SK-N-SH (cell line): ENCODE measurements around the gene MCEMP1. TPM values are rescaled to one million over a fixed set of nuclear protein-coding genes. Genes with fewer than 3 reads are reported as not detected.
A peak's percentile ranks its signal among the peaks of the same experiment; 100 is the strongest.

Experiments
- CTCF ChIA-PET: fragments of 300-600, 350-600 bp; formaldehyde crosslinking; extraction: SDS; loops from one replicate; lab custom pipeline; 2021; lab: Yijun Ruan, JAX
- POLR2A ChIA-PET: fragments of 350-600 bp; sonication (Branson Sonifier 250); formaldehyde crosslinking; extraction: SDS; loops from one replicate; lab custom pipeline; 2020; ENCODE audit warnings: antibody characterized with exemption, inconsistent platforms; lab: Yijun Ruan, JAX
- DNase-seq: peaks from one replicate; pipeline ENCODE4 v3.0.0; 2012
- H2AFZ ChIP-seq: fragments of 200-600 bp; sonication (generic); 2 replicates; pipeline ENCODE4 v1.8.1; 2016; ENCODE audit warnings: antibody characterized with exemption, mild to moderate bottlenecking, low read depth
- H3F3A ChIP-seq: fragments of 200-600 bp; sonication (generic); replicated peaks from 2 replicates; pipeline ENCODE3; 2016; ENCODE audit warnings: antibody characterized with exemption, mild to moderate bottlenecking; ENCODE audit not compliant: insufficient read depth
- H3K27ac ChIP-seq, 2 experiments: fragments of 200-500 bp in 1 of 2; fragments of 200-600 bp in 1 of 2; sonication (Bioruptor generic) in 1 of 2; sonication (generic), shearing (Covaris generic) in 1 of 2; 2 replicates each; pipeline versions ENCODE4 v1.5.1 to v1.6.1; 2014 to 2016; ENCODE audit warnings: low read depth in 2 of 2, inconsistent platforms in 1 of 2, low read length in 1 of 2, mild to moderate bottlenecking in 1 of 2, mixed read lengths in 1 of 2
- H3K27me3 ChIP-seq: fragments of 200-600 bp; sonication (generic), shearing (Covaris generic); 2 replicates; pipeline ENCODE4 v1.6.1; 2016; ENCODE audit warnings: mixed run types; ENCODE audit not compliant: insufficient read depth
- H3K36me3 ChIP-seq, 2 experiments: fragments of 200-500 bp in 1 of 2; fragments of 200-600 bp in 1 of 2; sonication (Bioruptor generic) in 1 of 2; sonication (generic) in 1 of 2; replicated peaks in 1 of 2; 2 replicates each; pipeline versions ENCODE3 to v1.5.1; 2014 to 2016; ENCODE audit warnings: low read length in 1 of 2, mild to moderate bottlenecking in 1 of 2; ENCODE audit not compliant: insufficient read depth in 2 of 2, control insufficient read depth in 1 of 2
- H3K4me1 ChIP-seq, 2 experiments: fragments of 200-500 bp in 1 of 2; fragments of 200-600 bp in 1 of 2; sonication (Bioruptor generic) in 1 of 2; sonication (generic), shearing (Covaris generic) in 1 of 2; 2 replicates each; pipeline versions ENCODE4 v1.5.1 to v1.6.1; 2014 to 2016; ENCODE audit warnings: low read depth in 1 of 2, low read length in 1 of 2, mixed run types in 1 of 2; ENCODE audit not compliant: insufficient read depth in 2 of 2, control insufficient read depth in 1 of 2
- H3K4me2 ChIP-seq: fragments of 200-600 bp; sonication (generic), shearing (Covaris generic); 2 replicates; pipeline ENCODE4 v1.6.1; 2017; ENCODE audit warnings: mixed run types
- H3K4me3 ChIP-seq, 2 experiments: fragments of 200-500 bp in 1 of 2; fragments of 200-600 bp in 1 of 2; sonication (Bioruptor generic) in 1 of 2; sonication (generic), shearing (Covaris generic) in 1 of 2; 2 replicates each; pipeline versions ENCODE4 v1.5.1 to v1.8.1; 2014 to 2016; ENCODE audit warnings: low read depth in 2 of 2, inconsistent platforms in 1 of 2, low read length in 1 of 2, mild to moderate bottlenecking in 1 of 2, mixed read lengths in 1 of 2, moderate library complexity in 1 of 2
- H3K79me2 ChIP-seq: fragments of 200-600 bp; sonication (generic); 2 replicates; pipeline ENCODE4 v1.8.1; 2017; ENCODE audit warnings: mild to moderate bottlenecking; ENCODE audit not compliant: insufficient read depth
- H3K9ac ChIP-seq: fragments of 200-600 bp; sonication (generic); 2 replicates; pipeline ENCODE4 v1.6.1; 2017; ENCODE audit warnings: mixed run types
- H3K9me2 ChIP-seq: fragments of 200-600 bp; sonication (generic); 2 replicates; pipeline ENCODE4 v1.6.1; 2017; ENCODE audit warnings: mixed run types
- H3K9me3 ChIP-seq: fragments of 200-600 bp; sonication (generic); 2 replicates; pipeline ENCODE4 v1.6.1; 2017; ENCODE audit warnings: mixed run types, mild to moderate bottlenecking, moderate library complexity
- H4K20me1 ChIP-seq: fragments of 200-600 bp; sonication (generic); 2 replicates; pipeline ENCODE4 v1.6.1; 2017; ENCODE audit warnings: mild to moderate bottlenecking, mixed run types; ENCODE audit not compliant: insufficient read depth
- ELF1 ChIP-seq: IDR thresholded peaks from 2 replicates; pipeline ENCODE4 v1.4.0; 2012
- EZH2phosphoT487 ChIP-seq: fragments of 200-600 bp; sonication (generic); IDR thresholded peaks from 2 replicates; pipeline ENCODE4 v1.6.1; 2017; ENCODE audit warnings: low read depth, mixed run types, mild to moderate bottlenecking, antibody characterized with exemption, moderate library complexity, borderline replicate concordance
- FOXJ3 ChIP-seq: sonication (generic); formaldehyde crosslinking; IDR thresholded peaks from 2 replicates; pipeline ENCODE4 v1.5.1; 2020; ENCODE audit warnings: mild to moderate bottlenecking, missing genetic modification reagents
- GABPA ChIP-seq: IDR thresholded peaks from 2 replicates; pipeline ENCODE4 v1.4.0; 2012; ENCODE audit warnings: low read depth, mild to moderate bottlenecking
- JUND ChIP-seq: IDR thresholded peaks from 2 replicates; pipeline ENCODE4 v1.4.0; 2012
- MEF2A ChIP-seq: IDR thresholded peaks from 2 replicates; pipeline ENCODE4 v1.4.0; 2012; ENCODE audit warnings: low read depth, borderline replicate concordance
- POLR2AphosphoS5 ChIP-seq: IDR thresholded peaks from 2 replicates; pipeline ENCODE4 v1.6.1; 2012; ENCODE audit warnings: low read depth, low read length
- RAD21 ChIP-seq: IDR thresholded peaks from 2 replicates; pipeline ENCODE4 v1.6.1; 2012; ENCODE audit warnings: mild to moderate bottlenecking, low read length
- SMC3 ChIP-seq: IDR thresholded peaks from 2 replicates; pipeline ENCODE4 v1.6.1; 2012; ENCODE audit warnings: low read depth, low read length, improper control_type of control experiment
- YY1 ChIP-seq: IDR thresholded peaks from 2 replicates; pipeline ENCODE4 v1.4.0; 2012; ENCODE audit warnings: low read depth, mild to moderate bottlenecking
- WGBS: methylation state at CpG from one replicate; pipeline ENCODE4 v1.1.6; 2017; ENCODE audit warnings: low lambda C conversion rate; 5-methylcytosine and 5-hydroxymethylcytosine counted together
- polyA plus RNA-seq, 3 experiments: library from polyadenylated mRNA; depleted of rRNA; stranded (reverse); fragments of >200 nt; gene quantifications; 2 replicates each; pipeline ENCODE4 v1.2.3, GENCODE V29; 2012
- TF ChIP-seq, protein P1 (sequence below): IDR thresholded peaks from 2 replicates; pipeline ENCODE4 v1.6.1; 2012; ENCODE audit warnings: mild to moderate bottlenecking, low read depth, low read length, moderate library complexity
- TF ChIP-seq, protein P2 (sequence below): IDR thresholded peaks from 2 replicates; pipeline ENCODE4 v1.4.0; 2012; ENCODE audit warnings: low read depth, borderline replicate concordance
- TF ChIP-seq, protein P3 (sequence below): fragments of 150-350 bp; IDR thresholded peaks from 2 replicates; pipeline ENCODE4 v1.6.1; 2016; ENCODE audit warnings: mild to moderate bottlenecking, low read depth, low read length
- TF ChIP-seq, protein P4 (sequence below): IDR thresholded peaks from 2 replicates; pipeline ENCODE4; 2012

Gene MCEMP1
- polyA plus RNA-seq, 1 of the 3 experiments (the other 2 are of a cell fraction), result not detected

DNA sequence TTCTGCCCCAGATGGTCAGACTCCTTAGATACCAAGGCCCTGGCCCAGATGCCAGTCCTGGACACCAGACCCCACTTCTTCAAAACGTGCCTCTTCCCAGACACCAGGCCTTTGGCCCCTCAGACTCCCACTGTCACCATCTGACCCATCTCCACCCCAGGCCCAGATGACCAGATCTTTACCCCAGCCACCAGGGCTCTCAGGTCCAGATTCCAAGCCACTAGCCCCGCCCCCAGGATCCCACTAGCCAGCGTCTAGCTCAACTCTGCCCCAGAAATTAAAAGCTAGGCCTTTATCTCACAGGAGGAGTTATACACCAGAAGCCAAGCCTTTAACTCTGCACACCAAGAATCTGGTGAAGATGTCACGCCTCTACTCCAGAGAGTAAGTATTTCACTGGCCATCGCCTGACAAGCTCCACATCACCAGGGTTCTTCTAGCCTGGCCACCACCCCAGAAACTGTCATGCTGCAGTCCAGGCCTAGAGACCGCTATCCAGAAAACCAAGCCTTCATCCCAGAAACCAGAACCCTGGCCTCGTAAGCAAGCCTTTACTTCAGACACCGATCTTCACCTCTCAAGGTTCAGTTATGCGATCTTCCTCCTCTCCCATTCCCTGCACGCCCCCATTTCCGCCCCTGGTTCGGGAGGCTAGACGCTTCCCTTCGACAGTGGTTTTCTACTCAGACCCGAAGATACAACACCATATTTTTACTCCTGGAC lies 48.1 kb upstream of the MCEMP1 start:
- POLR2A ChIA-PET, result interaction anchor here (0.9 to 3.1 kb wide), 6 partner anchors 10 to 60 kb away, joined by 3 to 16 read pairs (median 5); partner anchors contain the start of gene CAMSAP3
- Histone ChIP-seq H2AFZ (peak overlapping the region; percentile 87), H3K9me2 (no peaks in the 10 kb centered on the region), H4K20me1 (0 out of 2 replicates have a peak, but pooled peaks cover 5% of the 10 kb centered on the region), H3K36me3 (peaks cover 0 to 23% of the 10 kb centered on the region in 2 experiments), H3K27ac (peak overlapping the region; percentile 46 to 73; a peak in 2 of 4 replicates), H3K9ac (peak overlapping the region; percentile 99), H3K4me1 (peaks cover 8 to 20% of the 10 kb centered on the region in 2 experiments; a peak in 2 of 4 replicates), H3K79me2 (peaks cover 49% of the 10 kb centered on the region), H3K27me3 (no peaks in the 10 kb centered on the region), H3K4me2 (peak overlapping the region; percentile 93), H3K4me3 (peak overlapping the region; percentile 100), H3F3A (no peaks in the 10 kb centered on the region), H3K9me3 (no peaks in the 10 kb centered on the region)
- CTCF ChIA-PET, result interaction anchor here (0.7 to 2.4 kb wide), 6 partner anchors 23 to 274 kb away, joined by 3 to 21 read pairs (median 4); partner anchors contain the start of gene TRAPPC5
- DNase-seq, result no peak
- WGBS, result 0% methylated on average over 12 of the region's 15 CpGs
- TF ChIP-seq JUND (no peak), RAD21 (no peak), FOXJ3 (CRISPR knock-in tag) (no peak), EZH2phosphoT487 (no peak), YY1 (no peak), SMC3 (no peak), GABPA (no peak), ELF1 (no peak), POLR2AphosphoS5 (no peak), MEF2A (no peak)
- TF ChIP-seq, protein P1, sequence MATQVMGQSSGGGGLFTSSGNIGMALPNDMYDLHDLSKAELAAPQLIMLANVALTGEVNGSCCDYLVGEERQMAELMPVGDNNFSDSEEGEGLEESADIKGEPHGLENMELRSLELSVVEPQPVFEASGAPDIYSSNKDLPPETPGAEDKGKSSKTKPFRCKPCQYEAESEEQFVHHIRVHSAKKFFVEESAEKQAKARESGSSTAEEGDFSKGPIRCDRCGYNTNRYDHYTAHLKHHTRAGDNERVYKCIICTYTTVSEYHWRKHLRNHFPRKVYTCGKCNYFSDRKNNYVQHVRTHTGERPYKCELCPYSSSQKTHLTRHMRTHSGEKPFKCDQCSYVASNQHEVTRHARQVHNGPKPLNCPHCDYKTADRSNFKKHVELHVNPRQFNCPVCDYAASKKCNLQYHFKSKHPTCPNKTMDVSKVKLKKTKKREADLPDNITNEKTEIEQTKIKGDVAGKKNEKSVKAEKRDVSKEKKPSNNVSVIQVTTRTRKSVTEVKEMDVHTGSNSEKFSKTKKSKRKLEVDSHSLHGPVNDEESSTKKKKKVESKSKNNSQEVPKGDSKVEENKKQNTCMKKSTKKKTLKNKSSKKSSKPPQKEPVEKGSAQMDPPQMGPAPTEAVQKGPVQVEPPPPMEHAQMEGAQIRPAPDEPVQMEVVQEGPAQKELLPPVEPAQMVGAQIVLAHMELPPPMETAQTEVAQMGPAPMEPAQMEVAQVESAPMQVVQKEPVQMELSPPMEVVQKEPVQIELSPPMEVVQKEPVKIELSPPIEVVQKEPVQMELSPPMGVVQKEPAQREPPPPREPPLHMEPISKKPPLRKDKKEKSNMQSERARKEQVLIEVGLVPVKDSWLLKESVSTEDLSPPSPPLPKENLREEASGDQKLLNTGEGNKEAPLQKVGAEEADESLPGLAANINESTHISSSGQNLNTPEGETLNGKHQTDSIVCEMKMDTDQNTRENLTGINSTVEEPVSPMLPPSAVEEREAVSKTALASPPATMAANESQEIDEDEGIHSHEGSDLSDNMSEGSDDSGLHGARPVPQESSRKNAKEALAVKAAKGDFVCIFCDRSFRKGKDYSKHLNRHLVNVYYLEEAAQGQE, result no peak
- TF ChIP-seq, protein P2, sequence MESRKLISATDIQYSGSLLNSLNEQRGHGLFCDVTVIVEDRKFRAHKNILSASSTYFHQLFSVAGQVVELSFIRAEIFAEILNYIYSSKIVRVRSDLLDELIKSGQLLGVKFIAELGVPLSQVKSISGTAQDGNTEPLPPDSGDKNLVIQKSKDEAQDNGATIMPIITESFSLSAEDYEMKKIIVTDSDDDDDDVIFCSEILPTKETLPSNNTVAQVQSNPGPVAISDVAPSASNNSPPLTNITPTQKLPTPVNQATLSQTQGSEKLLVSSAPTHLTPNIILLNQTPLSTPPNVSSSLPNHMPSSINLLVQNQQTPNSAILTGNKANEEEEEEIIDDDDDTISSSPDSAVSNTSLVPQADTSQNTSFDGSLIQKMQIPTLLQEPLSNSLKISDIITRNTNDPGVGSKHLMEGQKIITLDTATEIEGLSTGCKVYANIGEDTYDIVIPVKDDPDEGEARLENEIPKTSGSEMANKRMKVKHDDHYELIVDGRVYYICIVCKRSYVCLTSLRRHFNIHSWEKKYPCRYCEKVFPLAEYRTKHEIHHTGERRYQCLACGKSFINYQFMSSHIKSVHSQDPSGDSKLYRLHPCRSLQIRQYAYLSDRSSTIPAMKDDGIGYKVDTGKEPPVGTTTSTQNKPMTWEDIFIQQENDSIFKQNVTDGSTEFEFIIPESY, result no peak
- TF ChIP-seq, protein P3, sequence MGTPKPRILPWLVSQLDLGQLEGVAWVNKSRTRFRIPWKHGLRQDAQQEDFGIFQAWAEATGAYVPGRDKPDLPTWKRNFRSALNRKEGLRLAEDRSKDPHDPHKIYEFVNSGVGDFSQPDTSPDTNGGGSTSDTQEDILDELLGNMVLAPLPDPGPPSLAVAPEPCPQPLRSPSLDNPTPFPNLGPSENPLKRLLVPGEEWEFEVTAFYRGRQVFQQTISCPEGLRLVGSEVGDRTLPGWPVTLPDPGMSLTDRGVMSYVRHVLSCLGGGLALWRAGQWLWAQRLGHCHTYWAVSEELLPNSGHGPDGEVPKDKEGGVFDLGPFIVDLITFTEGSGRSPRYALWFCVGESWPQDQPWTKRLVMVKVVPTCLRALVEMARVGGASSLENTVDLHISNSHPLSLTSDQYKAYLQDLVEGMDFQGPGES, result no peak
- TF ChIP-seq, protein P4, sequence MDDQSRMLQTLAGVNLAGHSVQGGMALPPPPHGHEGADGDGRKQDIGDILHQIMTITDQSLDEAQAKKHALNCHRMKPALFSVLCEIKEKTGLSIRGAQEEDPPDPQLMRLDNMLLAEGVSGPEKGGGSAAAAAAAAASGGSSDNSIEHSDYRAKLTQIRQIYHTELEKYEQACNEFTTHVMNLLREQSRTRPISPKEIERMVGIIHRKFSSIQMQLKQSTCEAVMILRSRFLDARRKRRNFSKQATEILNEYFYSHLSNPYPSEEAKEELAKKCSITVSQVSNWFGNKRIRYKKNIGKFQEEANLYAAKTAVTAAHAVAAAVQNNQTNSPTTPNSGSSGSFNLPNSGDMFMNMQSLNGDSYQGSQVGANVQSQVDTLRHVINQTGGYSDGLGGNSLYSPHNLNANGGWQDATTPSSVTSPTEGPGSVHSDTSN, result no peak
